Measurements from ENCODE around the gene S100A7. TPM values are rescaled to one million over a fixed set of nuclear protein-coding genes. Genes with fewer than 3 reads are reported as not detected.

The S100A7 gene
- total RNA-seq = not detected
- long read RNA-seq = 0 reads

DNA sequence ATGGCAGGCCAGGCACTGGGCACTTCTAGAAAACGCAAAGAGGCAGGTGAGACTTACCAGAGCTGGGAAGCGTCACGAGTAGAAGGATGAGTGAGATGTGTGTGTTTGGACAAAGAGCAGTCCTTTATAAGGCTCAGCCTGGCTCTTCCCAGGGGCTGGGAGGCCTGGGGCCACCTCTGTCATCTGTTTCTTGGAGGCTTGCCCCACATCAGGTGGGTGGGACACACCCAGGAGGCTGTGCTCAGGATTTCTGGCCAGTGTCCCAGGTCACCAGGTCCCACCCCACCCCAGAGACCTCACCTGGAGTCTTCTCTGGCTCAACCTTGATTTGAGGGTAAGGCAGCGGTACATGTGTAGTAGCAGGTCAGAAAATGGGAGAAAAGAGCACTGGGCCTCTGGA is at the start of gene S100A7:
S100A7 (minus strand) TSS at position 101 of the 400 bp plus-strand sequence. CDS start 1,638 bp downstream, outside the sequence.
- no peak within 1 kb of the TSS for H3K27ac ChIP-seq
- ATAC-seq (no peak), DNase-seq (no peak)
- TF ChIP-seq, protein P1, sequence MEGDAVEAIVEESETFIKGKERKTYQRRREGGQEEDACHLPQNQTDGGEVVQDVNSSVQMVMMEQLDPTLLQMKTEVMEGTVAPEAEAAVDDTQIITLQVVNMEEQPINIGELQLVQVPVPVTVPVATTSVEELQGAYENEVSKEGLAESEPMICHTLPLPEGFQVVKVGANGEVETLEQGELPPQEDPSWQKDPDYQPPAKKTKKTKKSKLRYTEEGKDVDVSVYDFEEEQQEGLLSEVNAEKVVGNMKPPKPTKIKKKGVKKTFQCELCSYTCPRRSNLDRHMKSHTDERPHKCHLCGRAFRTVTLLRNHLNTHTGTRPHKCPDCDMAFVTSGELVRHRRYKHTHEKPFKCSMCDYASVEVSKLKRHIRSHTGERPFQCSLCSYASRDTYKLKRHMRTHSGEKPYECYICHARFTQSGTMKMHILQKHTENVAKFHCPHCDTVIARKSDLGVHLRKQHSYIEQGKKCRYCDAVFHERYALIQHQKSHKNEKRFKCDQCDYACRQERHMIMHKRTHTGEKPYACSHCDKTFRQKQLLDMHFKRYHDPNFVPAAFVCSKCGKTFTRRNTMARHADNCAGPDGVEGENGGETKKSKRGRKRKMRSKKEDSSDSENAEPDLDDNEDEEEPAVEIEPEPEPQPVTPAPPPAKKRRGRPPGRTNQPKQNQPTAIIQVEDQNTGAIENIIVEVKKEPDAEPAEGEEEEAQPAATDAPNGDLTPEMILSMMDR (IDR thresholded peaks at IDR 0.05) = no peak
- no peaks in the 10 kb centered on the region for H3K36me3 ChIP-seq
- H3K9me3 ChIP-seq = no peaks in the 10 kb centered on the region
- H3K27me3 ChIP-seq = no peaks in the 10 kb centered on the region
- intact Hi-C loops (cut with DNase I) = no loop called here
- no peak within 1 kb of the TSS for H3K4me3 ChIP-seq
- no peaks in the 10 kb centered on the region for H3K4me1 ChIP-seq

DNA sequence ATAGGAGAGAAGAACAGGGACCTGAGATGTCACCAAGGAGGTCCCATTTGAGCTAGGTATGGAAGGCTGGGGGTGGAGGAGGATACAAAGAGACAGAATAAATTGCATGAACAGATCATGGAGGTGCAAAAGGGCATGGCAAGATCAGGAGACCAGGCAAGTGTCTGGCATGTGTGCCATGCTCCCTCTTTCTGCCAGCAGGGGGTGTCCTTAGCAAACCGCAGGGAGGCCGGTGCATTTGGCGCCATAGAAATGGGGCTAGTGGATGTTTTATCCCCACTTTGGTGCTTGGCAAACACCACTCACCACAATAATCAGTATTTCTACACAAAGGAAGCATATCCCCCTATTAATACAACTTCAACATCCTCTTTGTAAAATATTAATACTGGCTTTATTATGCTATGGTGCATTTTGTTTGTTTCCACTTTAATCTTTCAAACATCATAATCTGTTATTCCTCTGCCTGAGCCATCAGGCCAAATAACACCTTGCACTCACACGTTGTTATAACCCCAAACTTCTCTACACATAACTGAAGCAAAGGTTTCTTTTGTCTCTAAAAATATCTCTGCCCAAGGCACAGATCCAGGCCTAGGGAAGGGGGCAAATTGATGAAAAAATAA is 49.4 kb upstream of the S100A7 start:
- intact Hi-C loops (cut with DNase I) = loop anchor here (5.0 to 10.0 kb wide), 2 partner anchors 62 to 245 kb away; no protein-coding TSS in a partner anchor
- Histone ChIP-seq H3K4me1 (peaks cover 3% of the 10 kb centered on the region), H3K9me3 (no peaks in the 10 kb centered on the region), H3K27me3 (no peaks in the 10 kb centered on the region), H3K36me3 (no peaks in the 10 kb centered on the region), H3K27ac (no peak overlapping the region), H3K4me3 (no peak overlapping the region)
- TF ChIP-seq, protein P1 (IDR thresholded peaks at IDR 0.05) = peak; percentile 66
- peak; percentile 67 for ATAC-seq
- DNase-seq = peak; percentile 77

DNA sequence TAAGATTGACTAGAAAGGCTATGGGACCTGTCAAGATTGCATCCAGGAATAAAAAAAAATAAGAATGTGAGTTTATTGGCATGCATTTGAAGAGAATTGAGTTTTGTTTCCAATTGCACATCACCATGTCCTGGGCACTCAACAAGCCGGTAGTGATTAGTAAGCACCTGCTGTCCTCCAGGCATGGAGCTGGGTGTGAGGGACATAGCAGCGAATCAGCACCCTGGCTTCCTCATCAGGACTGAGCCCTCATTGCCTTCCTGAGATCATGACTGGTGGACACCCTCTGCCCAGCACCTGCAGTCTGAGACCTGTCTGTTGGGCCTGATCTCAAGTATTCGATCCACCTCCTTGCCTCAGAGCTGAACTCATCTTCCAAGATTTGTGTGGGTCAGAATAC is 48.6 kb upstream of the S100A7 start:
- TF ChIP-seq, protein P1 (IDR thresholded peaks at IDR 0.05) = no peak
- no peak for ATAC-seq

DNA sequence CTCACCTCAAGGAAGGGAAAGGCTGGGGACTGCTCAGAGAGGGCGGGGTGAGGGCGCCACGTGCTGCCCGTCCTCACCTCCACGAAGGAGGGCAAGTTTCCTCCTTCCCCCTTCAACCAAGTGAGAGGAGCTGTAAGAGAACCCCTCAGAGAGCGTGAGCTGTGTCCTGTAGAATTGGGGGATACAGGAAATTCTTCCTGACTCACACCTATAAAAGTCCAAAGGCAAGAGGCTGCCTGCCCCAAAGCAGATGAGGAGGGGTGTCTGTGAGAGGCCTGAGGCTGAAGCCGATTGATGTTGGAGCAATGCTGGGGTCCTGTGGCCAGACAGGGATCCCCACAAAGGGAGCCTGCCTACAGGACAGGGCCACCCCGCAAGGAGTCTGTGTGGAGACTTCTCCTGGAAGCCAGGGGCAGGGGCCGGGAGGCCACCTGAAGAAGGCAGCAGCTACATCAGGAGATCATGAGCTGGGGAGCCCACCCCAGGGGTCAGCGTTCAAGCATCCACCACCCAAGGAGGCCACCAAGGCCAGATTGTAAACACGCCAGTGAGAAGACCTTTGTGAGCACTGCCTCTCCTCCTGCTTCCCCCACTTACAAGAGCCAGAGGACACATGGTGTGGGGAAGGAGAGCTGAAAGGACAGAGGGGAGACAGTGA is 47.6 kb upstream of the S100A7 start:
- ATAC-seq = no peak
- Histone ChIP-seq H3K27me3 (no peaks in the 10 kb centered on the region), H3K4me1 (peaks cover 3% of the 10 kb centered on the region), H3K27ac (no peak overlapping the region), H3K9me3 (no peaks in the 10 kb centered on the region), H3K36me3 (no peaks in the 10 kb centered on the region), H3K4me3 (no peak overlapping the region)
- intact Hi-C loops (cut with DNase I) = no loop called here
- TF ChIP-seq, protein P1 (IDR thresholded peaks at IDR 0.05) = no peak
- DNase-seq = no peak

More for the DNA sequence above, 48.6 kb upstream of the S100A7 start:
- intact Hi-C loops (cut with DNase I) = no loop called here
- no peak overlapping the region for H3K4me3 ChIP-seq
- no peaks in the 10 kb centered on the region for H3K9me3 ChIP-seq
- H3K4me1 ChIP-seq = peaks cover 3% of the 10 kb centered on the region
- no peaks in the 10 kb centered on the region for H3K27me3 ChIP-seq
- H3K27ac ChIP-seq = no peak overlapping the region
- H3K36me3 ChIP-seq = no peaks in the 10 kb centered on the region
- DNase-seq = no peak

DNA sequence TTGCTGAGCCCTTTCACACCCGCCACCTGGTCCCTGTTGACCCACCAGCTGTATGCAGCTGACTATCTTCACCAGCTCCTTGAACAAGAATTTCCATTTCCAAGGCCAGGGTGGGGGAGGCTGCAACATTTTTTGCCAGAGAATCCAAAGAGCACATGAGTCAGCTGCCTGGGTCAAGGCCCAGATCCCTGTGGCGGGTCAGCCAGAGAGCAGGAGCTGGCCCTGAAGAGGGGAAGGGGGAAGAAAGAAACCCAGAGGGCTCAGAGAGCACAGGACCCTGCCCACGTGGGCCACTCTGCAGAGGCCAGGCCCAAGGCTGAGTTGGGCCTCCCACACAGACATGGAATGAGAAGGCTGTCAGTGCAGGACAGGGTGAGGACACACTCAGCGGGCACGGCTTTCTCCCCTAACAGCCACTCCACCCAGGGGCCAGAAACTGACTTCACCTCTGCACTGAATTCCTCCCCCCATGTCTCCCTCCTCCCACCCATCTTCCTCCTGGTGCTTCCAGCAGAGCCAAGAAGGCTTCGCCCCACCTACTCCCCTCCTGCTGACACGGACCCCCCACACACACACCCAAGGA is 46.5 kb upstream of the S100A7 start:
- intact Hi-C loops (cut with DNase I) = no loop called here
- Histone ChIP-seq H3K4me3 (no peak overlapping the region), H3K27me3 (no peaks in the 10 kb centered on the region), H3K27ac (no peak overlapping the region), H3K36me3 (no peaks in the 10 kb centered on the region), H3K4me1 (peaks cover 3% of the 10 kb centered on the region), H3K9me3 (no peaks in the 10 kb centered on the region)
- TF ChIP-seq, protein P1 (IDR thresholded peaks at IDR 0.05) = no peak
- peak; percentile 67 for ATAC-seq
- DNase-seq = peak; percentile 73

Data from upper lobe of right lung (tissue), 1 donor.